Measurements from ENCODE around the gene PLCB1.

DNA sequence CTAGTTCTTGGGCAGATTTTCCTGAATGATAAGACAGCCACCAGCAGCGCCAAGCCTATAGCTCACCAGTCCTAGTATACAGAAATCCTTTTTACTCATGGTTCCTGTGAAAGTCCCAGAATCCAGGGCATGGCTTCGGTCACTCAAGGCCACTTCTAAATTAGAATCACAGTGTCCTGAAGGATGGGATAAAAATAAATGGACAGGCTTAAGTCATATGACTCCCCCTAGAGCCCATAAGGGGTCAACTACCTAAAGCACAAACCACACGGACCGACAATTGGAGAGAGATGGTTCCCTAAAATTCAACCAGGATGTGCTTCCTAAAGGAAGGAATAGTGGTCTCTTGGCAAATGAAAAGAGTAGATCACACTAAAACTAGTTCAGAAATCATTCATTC is 532.7 kb downstream of the PLCB1 start:
- TF ChIP-seq POLR2A (IDR thresholded peaks at IDR 0.05; ENCODE audit: low read depth) = no peak
- TF ChIP-seq, protein P1, sequence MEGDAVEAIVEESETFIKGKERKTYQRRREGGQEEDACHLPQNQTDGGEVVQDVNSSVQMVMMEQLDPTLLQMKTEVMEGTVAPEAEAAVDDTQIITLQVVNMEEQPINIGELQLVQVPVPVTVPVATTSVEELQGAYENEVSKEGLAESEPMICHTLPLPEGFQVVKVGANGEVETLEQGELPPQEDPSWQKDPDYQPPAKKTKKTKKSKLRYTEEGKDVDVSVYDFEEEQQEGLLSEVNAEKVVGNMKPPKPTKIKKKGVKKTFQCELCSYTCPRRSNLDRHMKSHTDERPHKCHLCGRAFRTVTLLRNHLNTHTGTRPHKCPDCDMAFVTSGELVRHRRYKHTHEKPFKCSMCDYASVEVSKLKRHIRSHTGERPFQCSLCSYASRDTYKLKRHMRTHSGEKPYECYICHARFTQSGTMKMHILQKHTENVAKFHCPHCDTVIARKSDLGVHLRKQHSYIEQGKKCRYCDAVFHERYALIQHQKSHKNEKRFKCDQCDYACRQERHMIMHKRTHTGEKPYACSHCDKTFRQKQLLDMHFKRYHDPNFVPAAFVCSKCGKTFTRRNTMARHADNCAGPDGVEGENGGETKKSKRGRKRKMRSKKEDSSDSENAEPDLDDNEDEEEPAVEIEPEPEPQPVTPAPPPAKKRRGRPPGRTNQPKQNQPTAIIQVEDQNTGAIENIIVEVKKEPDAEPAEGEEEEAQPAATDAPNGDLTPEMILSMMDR (IDR thresholded peaks at IDR 0.05) = no peak
- TF ChIP-seq POLR2AphosphoS5 (IDR thresholded peaks at IDR 0.05) = no peak
- no peak for TF ChIP-seq EP300 (IDR thresholded peaks at IDR 0.05)

Measured in esophagus muscularis mucosa (tissue), 4 donors.